H1 (cell line): ENCODE measurements around the gene MT1B. TPM values are rescaled to one million over a fixed set of nuclear protein-coding genes. Genes with fewer than 3 reads are reported as not detected.

Source experiments
- polyA plus RNA-seq, 7 experiments: library from polyadenylated mRNA; depleted of rRNA in 3 of 7; stranded (reverse) in 5 of 7; unstranded in 2 of 7; fragments of >200 nt in 5 of 7; fragments of 200-250 nt in 2 of 7; gene quantifications; 1 replicate in 5 of 7; 2 replicates in 1 of 7; 4 replicates in 1 of 7; pipeline versions ENCODE4 v1.2.1 to v1.2.3, GENCODE V29; 2011 to 2013; ENCODE audit warnings: missing spikeins in 2 of 7, mixed read lengths in 2 of 7
- total RNA-seq: library from RNA; stranded (reverse); fragmentation: NEBNext Ultra II Directional; extraction: Animal tissue kit (Norgen Biotek cat#: 25700); gene quantifications from 2 replicates; pipeline ENCODE4 v1.2.1, GENCODE V29; 2021
- TF ChIP-seq, protein P1 (sequence below): IDR thresholded peaks from 2 replicates; pipeline ENCODE4 v1.6.1; 2011; ENCODE audit warnings: low read depth, mild to moderate bottlenecking, low read length; ENCODE audit not compliant: insufficient read depth

The MT1B gene
- total and polyA plus RNA-seq, 2 of the 8 experiments (the other 6 are each of a cell fraction or from before 2014, with no cell fraction given): not detected

DNA sequence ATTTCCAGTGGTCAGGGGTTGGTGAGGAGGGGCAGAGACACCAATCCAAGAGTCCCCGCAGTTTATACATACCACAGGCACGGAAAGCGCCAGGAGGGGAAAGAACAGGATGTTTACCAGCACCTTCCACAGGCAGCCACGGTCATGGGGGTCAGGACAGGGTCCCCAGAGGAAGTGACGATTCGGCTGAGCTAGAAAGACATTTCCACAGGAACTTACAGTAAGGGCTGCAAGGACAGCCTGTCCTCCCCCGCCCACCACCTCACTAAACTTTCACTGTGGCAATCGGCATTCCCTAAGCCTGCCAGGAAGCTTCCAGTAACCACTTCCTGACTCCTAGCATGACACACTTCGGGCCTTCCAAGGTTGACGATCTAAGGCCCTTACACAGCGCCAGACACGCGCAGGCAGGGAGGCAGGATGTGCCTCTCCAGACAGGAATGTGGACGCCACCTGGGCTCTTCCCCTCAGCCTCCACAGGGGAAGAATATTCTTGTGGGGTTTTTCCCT lies 44.5 kb upstream of the MT1B start (continued):
- TF ChIP-seq, protein P1, sequence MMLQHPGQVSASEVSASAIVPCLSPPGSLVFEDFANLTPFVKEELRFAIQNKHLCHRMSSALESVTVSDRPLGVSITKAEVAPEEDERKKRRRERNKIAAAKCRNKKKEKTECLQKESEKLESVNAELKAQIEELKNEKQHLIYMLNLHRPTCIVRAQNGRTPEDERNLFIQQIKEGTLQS: no peak
